NCI-H187 (cell line): Measurements from ENCODE around the gene SHTN1.

Experiments
- DNase-seq, 2 experiments: peaks; one replicate each; lab custom pipeline; 2025; lab: John Stamatoyannopoulos, UW

The SHTN1 gene

GRCh38 chr10:116833986-116834985 is 170.7 kb downstream of the SHTN1 start:
- DNase-seq: peak; percentile 30 to 43

- DNase-seq: no peak
Measured at GRCh38 chr10:116831790-116832189, 173.2 kb downstream of the SHTN1 start.
